GM12892 (cell line): ENCODE measurements around the gene TTC19.

Experiments used
- POLR2A ChIP-seq: IDR thresholded peaks from 2 replicates; pipeline ENCODE4 v1.6.1; 2011; ENCODE audit warnings: low read depth, low read length, control low read depth
- POLR2AphosphoS5 ChIP-seq: IDR thresholded peaks from 2 replicates; pipeline ENCODE4 v1.6.1; 2011; ENCODE audit warnings: low read depth, low read length, control low read depth
- TAF1 ChIP-seq: IDR thresholded peaks from 2 replicates; pipeline ENCODE4 v1.6.1; 2011; ENCODE audit warnings: low read depth, mild to moderate bottlenecking, control low read depth, low read length, borderline replicate concordance

DNA sequence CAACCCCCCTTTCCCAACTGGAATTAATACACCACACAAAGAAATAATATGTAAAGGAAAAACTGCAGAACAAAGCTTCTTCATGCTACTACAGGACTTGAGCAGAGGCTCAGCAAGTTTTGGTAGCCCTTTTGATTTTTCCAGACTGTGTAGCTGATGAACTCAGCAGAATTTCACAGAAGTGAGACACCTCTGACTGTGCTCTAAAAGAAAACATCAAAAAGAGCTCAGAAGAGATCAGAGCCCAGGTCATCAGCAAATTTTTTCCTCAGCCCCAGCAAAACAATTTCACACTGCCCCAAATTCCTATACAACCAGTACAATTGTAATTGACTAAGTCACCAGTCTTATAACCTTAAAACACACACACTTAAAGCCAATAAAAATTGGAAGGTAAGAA, 38.0 kb downstream of the TTC19 start:
- TF ChIP-seq POLR2AphosphoS5 (no peak), POLR2A (no peak), TAF1 (no peak)
